Measurements from ENCODE around the gene IL25. TPM values are rescaled to one million over a fixed set of nuclear protein-coding genes. Genes with fewer than 3 reads are reported as not detected.

IL25 gene
- total and polyA plus RNA-seq, 8 donors: not detected

DNA sequence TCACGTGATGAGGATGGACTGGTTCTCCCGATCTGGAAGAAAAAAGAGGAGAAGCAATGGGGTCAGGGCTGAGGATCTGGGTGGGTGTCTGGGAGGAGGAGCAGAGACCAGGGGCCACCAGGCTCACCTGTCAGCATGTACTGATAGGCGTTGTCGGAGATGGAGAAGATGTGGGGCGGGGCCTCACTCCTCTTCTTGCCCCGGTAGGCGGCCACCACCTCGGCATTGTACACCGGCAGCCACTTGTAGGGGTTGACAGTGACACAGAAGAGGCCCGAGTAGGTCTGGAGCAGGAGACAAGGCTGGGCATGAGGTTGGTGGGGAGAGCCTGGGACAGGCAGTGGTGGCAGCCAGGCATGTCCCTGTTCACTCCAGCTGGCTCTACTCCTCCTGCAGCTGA lies 32.5 kb downstream of the IL25 start:
- no peak for DNase-seq
- intact Hi-C loops (cut with DNase I; ENCODE audit: low total_unique reads): no loop called here
- no peak for TF ChIP-seq POLR2AphosphoS5 (IDR thresholded peaks at IDR 0.05)
- TF ChIP-seq POLR2A (IDR thresholded peaks at IDR 0.05): no peak
- TF ChIP-seq, protein P1, sequence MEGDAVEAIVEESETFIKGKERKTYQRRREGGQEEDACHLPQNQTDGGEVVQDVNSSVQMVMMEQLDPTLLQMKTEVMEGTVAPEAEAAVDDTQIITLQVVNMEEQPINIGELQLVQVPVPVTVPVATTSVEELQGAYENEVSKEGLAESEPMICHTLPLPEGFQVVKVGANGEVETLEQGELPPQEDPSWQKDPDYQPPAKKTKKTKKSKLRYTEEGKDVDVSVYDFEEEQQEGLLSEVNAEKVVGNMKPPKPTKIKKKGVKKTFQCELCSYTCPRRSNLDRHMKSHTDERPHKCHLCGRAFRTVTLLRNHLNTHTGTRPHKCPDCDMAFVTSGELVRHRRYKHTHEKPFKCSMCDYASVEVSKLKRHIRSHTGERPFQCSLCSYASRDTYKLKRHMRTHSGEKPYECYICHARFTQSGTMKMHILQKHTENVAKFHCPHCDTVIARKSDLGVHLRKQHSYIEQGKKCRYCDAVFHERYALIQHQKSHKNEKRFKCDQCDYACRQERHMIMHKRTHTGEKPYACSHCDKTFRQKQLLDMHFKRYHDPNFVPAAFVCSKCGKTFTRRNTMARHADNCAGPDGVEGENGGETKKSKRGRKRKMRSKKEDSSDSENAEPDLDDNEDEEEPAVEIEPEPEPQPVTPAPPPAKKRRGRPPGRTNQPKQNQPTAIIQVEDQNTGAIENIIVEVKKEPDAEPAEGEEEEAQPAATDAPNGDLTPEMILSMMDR (IDR thresholded peaks at IDR 0.05): no peak
- no peak overlapping the region for H3K4me3 ChIP-seq
- H3K4me1 ChIP-seq: no peaks in the 10 kb centered on the region
- H3K27me3 ChIP-seq: peaks cover 0 to 54% (median 14%) of the 10 kb centered on the region in 3 donors
- 68 to 87% (median 71%) methylated on average over 10 of the region's 10 CpGs for WGBS, 5 donors
- no peak overlapping the region for H3K27ac ChIP-seq
- H3K9me3 ChIP-seq: no peaks in the 10 kb centered on the region
- H3K36me3 ChIP-seq: no peaks in the 10 kb centered on the region

DNA sequence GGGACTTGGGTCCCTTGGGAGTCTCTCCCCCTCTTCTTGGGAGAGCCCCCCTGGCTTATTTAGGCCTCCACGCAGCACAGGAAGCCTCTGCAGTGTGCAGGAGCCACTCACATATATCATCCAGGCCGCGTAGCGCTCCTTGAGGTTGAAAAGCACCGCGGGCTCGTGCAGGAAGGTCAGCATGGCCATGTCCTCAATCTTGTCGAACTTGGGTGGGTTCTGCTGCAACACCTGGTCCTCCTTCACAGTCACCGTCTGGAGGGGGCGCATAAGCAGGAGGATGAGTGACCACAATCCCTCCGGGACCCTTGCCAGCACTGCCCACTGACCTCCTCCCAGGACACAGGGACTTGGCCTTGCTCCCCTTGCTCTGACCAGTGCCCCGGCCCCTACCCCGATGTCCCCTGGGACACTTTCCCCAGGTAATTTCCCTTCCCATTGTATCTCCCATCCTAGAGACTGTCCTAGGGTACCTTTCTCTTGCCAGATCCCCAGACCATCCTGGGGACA lies 33.0 kb downstream of the IL25 start:
- Histone ChIP-seq H3K9me3 (no peaks in the 10 kb centered on the region), H3K36me3 (no peaks in the 10 kb centered on the region), H3K4me3 (no peak overlapping the region), H3K27me3 (peaks cover 0 to 54% (median 14%) of the 10 kb centered on the region in 3 donors), H3K4me1 (no peaks in the 10 kb centered on the region), H3K27ac (no peak overlapping the region)
- WGBS, 5 donors: 68 to 89% (median 85%) methylated on average over 10 to 13 of the region's 13 CpGs
- intact Hi-C loops (cut with DNase I; ENCODE audit: low total_unique reads): no loop called here
- no peak for DNase-seq
- TF ChIP-seq POLR2AphosphoS5 (IDR thresholded peaks at IDR 0.05): no peak

DNA sequence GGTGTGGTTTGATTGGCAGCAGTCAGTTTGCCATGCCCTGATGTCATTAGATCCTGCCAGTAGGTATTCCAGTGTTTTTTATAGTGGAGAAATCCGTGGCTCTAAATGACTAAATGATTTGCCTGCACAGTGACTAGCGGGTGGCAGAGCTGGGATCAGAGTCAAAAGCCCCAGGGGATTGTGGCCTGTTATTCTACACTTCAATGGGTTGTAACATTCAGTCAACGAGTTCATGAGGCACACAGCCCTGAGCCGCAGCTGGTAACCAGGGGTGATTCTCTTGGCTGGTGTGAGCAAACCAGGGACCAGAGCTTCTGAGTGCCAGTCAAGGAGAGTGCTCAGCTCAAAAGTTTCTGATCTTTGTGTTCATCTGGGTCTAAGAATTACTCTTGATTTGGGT lies 33.6 kb downstream of the IL25 start:
- H3K4me3 ChIP-seq: no peak overlapping the region
- peaks cover 0 to 54% (median 14%) of the 10 kb centered on the region in 3 donors for H3K27me3 ChIP-seq
- no peak overlapping the region for H3K27ac ChIP-seq
- TF ChIP-seq, protein P1 (IDR thresholded peaks at IDR 0.05): no peak
- TF ChIP-seq POLR2AphosphoS5 (IDR thresholded peaks at IDR 0.05) (no peak), POLR2A (IDR thresholded peaks at IDR 0.05) (no peak), EP300 (IDR thresholded peaks at IDR 0.05) (no peak)
- no peaks in the 10 kb centered on the region for H3K9me3 ChIP-seq
- 57 to 70% (median 61%) methylated on average over 4 of the region's 4 CpGs for WGBS, 5 donors
- no peaks in the 10 kb centered on the region for H3K36me3 ChIP-seq
- no peak for DNase-seq
- no peaks in the 10 kb centered on the region for H3K4me1 ChIP-seq
- intact Hi-C loops (cut with DNase I; ENCODE audit: low total_unique reads): no loop called here

DNA sequence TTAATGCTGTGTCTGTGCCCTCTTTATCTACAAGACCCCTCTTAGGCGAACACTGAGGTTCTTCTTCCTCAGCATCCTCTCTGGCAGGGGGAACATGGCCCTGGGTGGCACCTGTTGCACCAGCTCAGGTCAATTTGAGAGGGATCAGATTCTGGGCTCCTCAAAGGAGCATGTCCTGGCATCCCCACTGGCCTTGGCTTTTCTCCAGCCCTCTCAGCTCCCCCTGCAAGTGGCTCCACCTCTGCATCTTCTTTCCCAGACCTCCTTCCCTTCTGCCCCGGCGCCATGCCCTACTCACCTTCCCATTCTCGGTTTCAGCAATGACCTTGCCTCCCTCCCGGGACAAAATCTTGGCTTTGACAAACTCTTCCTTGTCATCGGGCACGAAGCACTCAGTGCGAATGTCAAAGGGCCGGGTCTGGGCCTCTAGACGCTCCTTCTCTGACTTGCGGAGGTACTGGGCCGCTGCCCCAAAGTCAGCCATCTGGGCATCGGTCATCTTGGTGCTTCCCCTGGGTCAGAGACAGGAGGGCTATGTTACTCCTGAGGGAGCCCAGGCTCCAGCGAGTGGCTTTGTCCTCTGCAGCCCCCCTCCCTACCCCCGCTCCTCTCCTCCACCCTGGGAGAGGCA lies 34.2 kb downstream of the IL25 start:
- DNase-seq: no peak
- Histone ChIP-seq H3K4me3 (no peak overlapping the region), H3K27ac (no peak overlapping the region), H3K36me3 (no peaks in the 10 kb centered on the region), H3K4me1 (no peaks in the 10 kb centered on the region), H3K9me3 (no peaks in the 10 kb centered on the region), H3K27me3 (peaks cover 0 to 56% (median 14%) of the 10 kb centered on the region in 3 donors)
- 81 to 88% (median 84%) methylated on average over 15 of the region's 15 CpGs for WGBS, 5 donors
- intact Hi-C loops (cut with DNase I; ENCODE audit: low total_unique reads): no loop called here
- TF ChIP-seq POLR2A (IDR thresholded peaks at IDR 0.05) (no peak), POLR2AphosphoS5 (IDR thresholded peaks at IDR 0.05) (no peak), EP300 (IDR thresholded peaks at IDR 0.05) (no peak)
- TF ChIP-seq, protein P1 (IDR thresholded peaks at IDR 0.05): no peak

All from stomach (tissue), 9 donors.